Thyroid gland (tissue), 4 donors: Measurements from ENCODE around the gene PRKD1.

Source experiments
- POLR2A ChIP-seq, 2 donors: fragments of 450-650 bp; IDR thresholded peaks; one replicate each; pipeline ENCODE4 v1.6.1; 2017; ENCODE audit warnings: antibody characterized with exemption in 2 of 2, mild to moderate bottlenecking in 2 of 2, moderate library complexity in 1 of 2
- TF ChIP-seq, protein P1 (sequence below), 6 experiments: fragments of 200-600 bp in 3 of 6; fragments of 450-650 bp in 3 of 6; sonication (generic) in 3 of 6; IDR thresholded peaks; one replicate each; pipeline ENCODE4 v1.5.1; 2016 to 2019; ENCODE audit warnings: antibody characterized with exemption in 6 of 6, mild to moderate bottlenecking in 2 of 6, inconsistent platforms in 1 of 6, moderate library complexity in 1 of 6

DNA sequence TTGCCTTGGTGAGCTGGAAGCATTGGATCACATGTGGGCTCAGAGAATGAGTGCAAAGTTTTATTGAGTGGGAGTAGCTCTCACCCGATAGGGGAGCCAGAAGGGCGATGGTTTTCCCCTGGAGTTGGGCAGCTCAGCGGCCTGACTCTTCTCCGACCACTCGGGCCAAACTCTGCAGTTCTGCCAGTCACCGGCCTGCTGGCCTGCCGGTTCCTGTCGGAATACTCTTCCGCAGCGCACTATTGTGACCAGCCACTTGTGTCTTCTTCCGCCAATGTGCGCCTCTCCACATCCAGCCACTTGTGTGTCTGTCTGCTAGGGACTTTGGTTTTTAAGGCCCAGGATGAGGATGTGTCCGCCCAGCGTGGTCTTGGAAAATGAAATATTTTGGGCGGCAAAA is 43.5 kb upstream of the PRKD1 start:
- TF ChIP-seq, protein P1, sequence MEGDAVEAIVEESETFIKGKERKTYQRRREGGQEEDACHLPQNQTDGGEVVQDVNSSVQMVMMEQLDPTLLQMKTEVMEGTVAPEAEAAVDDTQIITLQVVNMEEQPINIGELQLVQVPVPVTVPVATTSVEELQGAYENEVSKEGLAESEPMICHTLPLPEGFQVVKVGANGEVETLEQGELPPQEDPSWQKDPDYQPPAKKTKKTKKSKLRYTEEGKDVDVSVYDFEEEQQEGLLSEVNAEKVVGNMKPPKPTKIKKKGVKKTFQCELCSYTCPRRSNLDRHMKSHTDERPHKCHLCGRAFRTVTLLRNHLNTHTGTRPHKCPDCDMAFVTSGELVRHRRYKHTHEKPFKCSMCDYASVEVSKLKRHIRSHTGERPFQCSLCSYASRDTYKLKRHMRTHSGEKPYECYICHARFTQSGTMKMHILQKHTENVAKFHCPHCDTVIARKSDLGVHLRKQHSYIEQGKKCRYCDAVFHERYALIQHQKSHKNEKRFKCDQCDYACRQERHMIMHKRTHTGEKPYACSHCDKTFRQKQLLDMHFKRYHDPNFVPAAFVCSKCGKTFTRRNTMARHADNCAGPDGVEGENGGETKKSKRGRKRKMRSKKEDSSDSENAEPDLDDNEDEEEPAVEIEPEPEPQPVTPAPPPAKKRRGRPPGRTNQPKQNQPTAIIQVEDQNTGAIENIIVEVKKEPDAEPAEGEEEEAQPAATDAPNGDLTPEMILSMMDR (IDR thresholded peaks at IDR 0.05): no peak
- no peak for TF ChIP-seq POLR2A (IDR thresholded peaks at IDR 0.05)
